Epithelial cell of prostate (primary cell): ENCODE measurements around the gene RAB11FIP2.
"Not testable (repeated sequence)": the region's sequence is repeated elsewhere in the genome, so short reads cannot be mapped to it uniquely, and the experiment has no call there.

Experiments used
- DNase-seq: peaks from one replicate; pipeline ENCODE4 v3.0.0-alpha.2; 2011; ENCODE audit warnings: low read depth, low spot score
- H3K27ac ChIP-seq: fragments of 450-650 bp; 2 replicates; pipeline ENCODE4 v1.5.1; 2017; ENCODE audit warnings: mild to moderate bottlenecking

Gene RAB11FIP2

GRCh38 chr10:118046395-118047156 lies at the start of gene RAB11FIP2:
TSS of gene RAB11FIP2 (minus strand) at chr10:118046941. CDS start at chr10:118046163, 778 bp downstream.
- DNase-seq: peak; percentile 29
- peak within 1 kb of the TSS; percentile 84 for H3K27ac ChIP-seq

- no peak for DNase-seq
- H3K27ac ChIP-seq: no peak overlapping the region
Measured at GRCh38 chr10:118096022-118096421, 49.3 kb upstream of the RAB11FIP2 start.

- H3K27ac ChIP-seq: peak overlapping the region; percentile 12
- DNase-seq: no peak
Measured at GRCh38 chr10:118092209-118092608, 45.5 kb upstream of the RAB11FIP2 start.

- H3K27ac ChIP-seq: no peak overlapping the region
- no peak for DNase-seq
Measured at GRCh38 chr10:118080817-118081216, 34.1 kb upstream of the RAB11FIP2 start.

GRCh38 chr10:118076705-118077104 lies 30.0 kb upstream of the RAB11FIP2 start:
- H3K27ac ChIP-seq: no peak overlapping the region
- DNase-seq: no peak

- no peak overlapping the region for H3K27ac ChIP-seq
- no peak for DNase-seq
Measured at GRCh38 chr10:118072840-118073239, 26.1 kb upstream of the RAB11FIP2 start.

GRCh38 chr10:118067389-118067788 lies 20.6 kb upstream of the RAB11FIP2 start:
- H3K27ac ChIP-seq, DNase-seq: not testable (repeated sequence)

- H3K27ac ChIP-seq: no peak overlapping the region
- DNase-seq: no peak
Measured at GRCh38 chr10:118062798-118063238, 16.1 kb upstream of the RAB11FIP2 start.

- DNase-seq: no peak
- no peak overlapping the region for H3K27ac ChIP-seq
Measured at GRCh38 chr10:118058371-118058770, 11.6 kb upstream of the RAB11FIP2 start.

- DNase-seq: no peak
- no peak overlapping the region for H3K27ac ChIP-seq
Measured at GRCh38 chr10:118057361-118057760, 10.6 kb upstream of the RAB11FIP2 start.

GRCh38 chr10:118054383-118054782 lies 7.6 kb upstream of the RAB11FIP2 start:
- DNase-seq: peak; percentile 54
- no peak overlapping the region for H3K27ac ChIP-seq

GRCh38 chr10:118052816-118053215 lies 6.1 kb upstream of the RAB11FIP2 start:
- no peak overlapping the region for H3K27ac ChIP-seq
- DNase-seq: no peak

GRCh38 chr10:118047880-118048279 lies 1.1 kb upstream of the RAB11FIP2 start:
- H3K27ac ChIP-seq: no peak overlapping the region
- no peak for DNase-seq

GRCh38 chr10:118047157-118047719 lies 497 bp upstream of the RAB11FIP2 start:
- DNase-seq: no peak
- H3K27ac ChIP-seq: peak overlapping the region; percentile 84

GRCh38 chr10:118045837-118046394 lies 825 bp downstream of the RAB11FIP2 start:
- H3K27ac ChIP-seq: peak overlapping the region; percentile 84
- no peak for DNase-seq

- no peak for DNase-seq
- peak overlapping the region; percentile 84 for H3K27ac ChIP-seq
Measured at GRCh38 chr10:118045158-118045836, 1.4 kb downstream of the RAB11FIP2 start.

- H3K27ac ChIP-seq: no peak overlapping the region
- no peak for DNase-seq
Measured at GRCh38 chr10:118042827-118043242, 3.9 kb downstream of the RAB11FIP2 start.

GRCh38 chr10:118042336-118042735 lies 4.4 kb downstream of the RAB11FIP2 start:
- no peak overlapping the region for H3K27ac ChIP-seq
- no peak for DNase-seq

- H3K27ac ChIP-seq: no peak overlapping the region
- no peak for DNase-seq
Measured at GRCh38 chr10:118041316-118041715, 5.4 kb downstream of the RAB11FIP2 start.

GRCh38 chr10:118036281-118036875 lies 10.4 kb downstream of the RAB11FIP2 start:
- no peak overlapping the region for H3K27ac ChIP-seq
- no peak for DNase-seq
